ENCODE measurements around the gene ZNF280D. TPM values are rescaled to one million over a fixed set of nuclear protein-coding genes. Genes with fewer than 3 reads are reported as not detected.

Gene ZNF280D
- total RNA-seq, 1 experiment from 2014 or later = 25.3 TPM

GRCh38 chr15:56586206-56586605 lies 147.1 kb downstream of the ZNF280D start (continued):
- TF ChIP-seq ZBTB33 (IDR thresholded peaks at IDR 0.05; ENCODE audit: extremely low read depth, insufficient replicate concordance, low read length) (no peak), SIN3A (IDR thresholded peaks at IDR 0.05; ENCODE audit: low read depth) (no peak), EGR1 (IDR thresholded peaks at IDR 0.05; ENCODE audit: low read depth) (no peak), EZH2phosphoT487 (IDR thresholded peaks at IDR 0.05; ENCODE audit: borderline replicate concordance) (no peak), ELF1 (IDR thresholded peaks at IDR 0.05; ENCODE audit: borderline replicate concordance, low read depth) (no peak)

- no peaks in the 10 kb centered on the region for H3K9me2 ChIP-seq (ENCODE audit: insufficient read depth)
- H4K20me1 ChIP-seq (ENCODE audit: insufficient read depth) = no peaks in the 10 kb centered on the region
- no peak for DNase-seq (ENCODE audit: low read depth, low spot score)
- H3K79me2 ChIP-seq (ENCODE audit: insufficient read depth, low read length) = no peaks in the 10 kb centered on the region
- no peak overlapping the region for H2AFZ ChIP-seq (ENCODE audit: low read depth, low read length, poor library complexity, severe bottlenecking)
- intact Hi-C loops (cut with micrococcal nuclease) = no loop called here
- POLR2A ChIA-PET = no interaction called here
- H3K4me1 ChIP-seq (ENCODE audit: control insufficient read depth in 1 of 2, insufficient read depth in 2 of 2, low read length in 2 of 2) = no peaks in the 10 kb centered on the region
- H3K4me2 ChIP-seq (ENCODE audit: low read length) = no peak overlapping the region
- no peak for ATAC-seq
- peaks cover 2 to 9% of the 10 kb centered on the region in 2 experiments; a peak in 1 of 4 replicates for H3K9me3 ChIP-seq (ENCODE audit: control insufficient read depth in 1 of 2, insufficient read depth in 1 of 2, low read depth in 1 of 2, low read length in 2 of 2)
- RAD21 ChIA-PET (ENCODE audit: low non-redundant PET in 1 of 2, low total read pairs in 2 of 2, uncharacterized antibody in 2 of 2, unreplicated experiment in 2 of 2) = no interaction called here
- no peak overlapping the region for H3K4me3 ChIP-seq (replicated peaks in 1 of 2; ENCODE audit: low read depth in 1 of 2, low read length in 2 of 2)
- CTCF ChIA-PET = no interaction called here
- no peak overlapping the region for H3K9ac ChIP-seq (ENCODE audit: low read length)
- no peaks in the 10 kb centered on the region for H3K36me3 ChIP-seq (ENCODE audit: control insufficient read depth in 1 of 2, insufficient read depth in 2 of 2, low read length in 2 of 2)
- H3K27ac ChIP-seq (ENCODE audit: low read depth, low read length) = no peak overlapping the region
- H3K27me3 ChIP-seq (ENCODE audit: insufficient read depth, low read length) = no peaks in the 10 kb centered on the region
- no peak for TF ChIP-seq ZFX (IDR thresholded peaks at IDR 0.05)
- no peak for TF ChIP-seq REST (IDR thresholded peaks at IDR 0.05; ENCODE audit: low read depth)
- no peak for TF ChIP-seq JUND (IDR thresholded peaks at IDR 0.05)
- TF ChIP-seq ELF1 (IDR thresholded peaks at IDR 0.05; ENCODE audit: borderline replicate concordance, low read depth) = no peak
- TF ChIP-seq CBX3 (IDR thresholded peaks at IDR 0.05; ENCODE audit: low read depth) = no peak
- no peak for TF ChIP-seq EGR1 (IDR thresholded peaks at IDR 0.05; ENCODE audit: low read depth)
- TF ChIP-seq EZH2phosphoT487 (IDR thresholded peaks at IDR 0.05; ENCODE audit: borderline replicate concordance) = no peak
- TF ChIP-seq POLR2AphosphoS5 (IDR thresholded peaks at IDR 0.05; ENCODE audit: low read depth, low read length) = no peak
- TF ChIP-seq MAX (IDR thresholded peaks at IDR 0.05) = no peak
- TF ChIP-seq TCF7L2 (IDR thresholded peaks at IDR 0.05; ENCODE audit: borderline replicate concordance, extremely low read depth, insufficient read depth, insufficient read length) = no peak
- TF ChIP-seq SRF (IDR thresholded peaks at IDR 0.05; ENCODE audit: low read depth) = no peak
- TF ChIP-seq ZNF274 (IDR thresholded peaks at IDR 0.05; ENCODE audit: low read depth, low read length) = no peak
- TF ChIP-seq YY1 (IDR thresholded peaks at IDR 0.05; ENCODE audit: extremely low read depth, insufficient replicate concordance, low read depth, low read length) = no peak
- no peak for TF ChIP-seq EZH2 (IDR thresholded peaks at IDR 0.05)
- no peak for TF ChIP-seq RAD21 (IDR thresholded peaks at IDR 0.05; ENCODE audit: low read depth)
- TF ChIP-seq CEBPB (IDR thresholded peaks at IDR 0.05; ENCODE audit: low read depth) = no peak
- TF ChIP-seq ATF3 (IDR thresholded peaks at IDR 0.05) = no peak
- BruUV-seq (replicated peaks) = no TSS peak
These were observed 150.5 kb downstream of the ZNF280D start for GRCh38 chr15:56582785-56583184.
